ENCODE results near the gene CLIP3.

DNA sequence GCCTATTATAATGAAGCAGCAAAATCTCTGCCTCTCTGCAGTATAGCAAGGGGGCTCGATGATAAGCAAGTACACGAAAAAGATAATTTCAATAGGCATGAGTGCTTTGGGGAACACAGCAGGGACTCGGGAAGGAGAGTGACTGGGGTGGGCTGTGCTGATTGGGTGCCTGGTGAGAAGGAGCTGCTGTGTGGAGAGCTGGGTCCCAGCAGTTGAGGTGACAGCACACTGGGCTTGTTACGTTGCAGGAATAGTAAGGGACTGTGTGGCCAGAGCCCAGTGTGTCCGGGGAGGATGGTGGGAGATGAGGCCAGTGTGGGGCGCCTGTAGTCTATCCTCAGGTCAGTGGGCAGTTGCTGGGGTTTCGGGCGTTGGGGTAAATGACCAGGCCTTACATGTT is 39.4 kb upstream of the CLIP3 start:
- TF ChIP-seq EZH2 (IDR thresholded peaks at IDR 0.05; ENCODE audit: low read length), result no peak
- TF ChIP-seq, protein P1, sequence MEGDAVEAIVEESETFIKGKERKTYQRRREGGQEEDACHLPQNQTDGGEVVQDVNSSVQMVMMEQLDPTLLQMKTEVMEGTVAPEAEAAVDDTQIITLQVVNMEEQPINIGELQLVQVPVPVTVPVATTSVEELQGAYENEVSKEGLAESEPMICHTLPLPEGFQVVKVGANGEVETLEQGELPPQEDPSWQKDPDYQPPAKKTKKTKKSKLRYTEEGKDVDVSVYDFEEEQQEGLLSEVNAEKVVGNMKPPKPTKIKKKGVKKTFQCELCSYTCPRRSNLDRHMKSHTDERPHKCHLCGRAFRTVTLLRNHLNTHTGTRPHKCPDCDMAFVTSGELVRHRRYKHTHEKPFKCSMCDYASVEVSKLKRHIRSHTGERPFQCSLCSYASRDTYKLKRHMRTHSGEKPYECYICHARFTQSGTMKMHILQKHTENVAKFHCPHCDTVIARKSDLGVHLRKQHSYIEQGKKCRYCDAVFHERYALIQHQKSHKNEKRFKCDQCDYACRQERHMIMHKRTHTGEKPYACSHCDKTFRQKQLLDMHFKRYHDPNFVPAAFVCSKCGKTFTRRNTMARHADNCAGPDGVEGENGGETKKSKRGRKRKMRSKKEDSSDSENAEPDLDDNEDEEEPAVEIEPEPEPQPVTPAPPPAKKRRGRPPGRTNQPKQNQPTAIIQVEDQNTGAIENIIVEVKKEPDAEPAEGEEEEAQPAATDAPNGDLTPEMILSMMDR (optimal IDR thresholded peaks at IDR 0.05 in 1 of 3, IDR thresholded peaks at IDR 0.05 in 1 of 3, conservative IDR thresholded peaks at IDR 0.05 in 1 of 3; ENCODE audit: extremely low read depth in 1 of 3, insufficient read depth in 2 of 3, low read length in 3 of 3), result no peak

Data from keratinocyte (primary cell).